NCI-H524 (cell line): ENCODE data around the gene ECE1.
"Not testable (repeated sequence)": the region's sequence is repeated elsewhere in the genome, so short reads cannot be mapped to it uniquely, and the experiment has no call there.

Source experiments
- DNase-seq, 2 experiments: peaks; one replicate each; lab custom pipeline; 2025; lab: John Stamatoyannopoulos, UW

ECE1 gene

DNA sequence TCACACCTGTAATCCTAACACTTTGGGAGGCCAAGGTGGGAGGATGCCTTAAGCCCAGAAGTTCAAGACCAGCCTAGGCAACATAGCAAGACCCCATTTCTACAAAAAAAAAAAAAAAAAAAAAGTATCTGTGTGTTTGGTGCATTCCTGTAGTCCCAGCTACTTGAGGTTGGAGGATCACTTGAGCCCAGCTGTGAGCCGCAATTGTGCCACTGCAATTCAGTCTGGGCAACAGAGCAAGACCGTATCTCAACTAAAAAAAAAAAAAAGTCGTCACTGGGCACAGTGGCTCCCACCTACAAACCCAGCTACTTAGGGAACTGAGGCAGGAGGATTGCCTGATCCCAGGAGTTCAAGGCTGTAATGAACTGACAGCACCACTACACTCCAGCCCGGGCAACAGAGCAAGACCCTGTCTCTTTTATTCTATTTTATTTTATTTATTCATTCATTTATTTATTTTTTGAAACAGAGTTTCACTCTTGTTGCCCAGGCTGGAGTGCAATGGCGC lies 105.0 kb downstream of the ECE1 start:
- DNase-seq, result no peak

DNA sequence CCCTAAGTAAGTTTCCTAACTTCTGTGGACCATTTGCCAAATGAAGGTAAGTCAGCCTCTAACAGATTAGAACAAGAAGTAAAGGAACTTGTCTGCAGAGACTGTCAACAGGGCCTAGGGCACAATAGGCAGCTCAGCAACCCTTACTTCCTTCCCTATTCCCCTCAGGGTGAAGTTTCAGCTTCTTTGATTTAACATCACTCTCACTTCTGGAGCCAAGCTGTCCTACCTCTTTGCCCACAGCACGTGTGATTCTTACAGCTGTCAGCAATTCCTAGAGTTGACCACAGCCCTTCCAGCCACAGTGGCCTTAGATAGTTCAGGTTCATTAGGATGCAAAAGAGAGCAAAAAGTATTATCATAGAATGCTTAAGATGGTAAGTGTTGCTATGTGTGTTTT lies 106.0 kb downstream of the ECE1 start:
- DNase-seq, result no peak

GRCh38 chr1:21182181-21182731 lies 108.0 kb downstream of the ECE1 start:
- no peak for DNase-seq

DNA sequence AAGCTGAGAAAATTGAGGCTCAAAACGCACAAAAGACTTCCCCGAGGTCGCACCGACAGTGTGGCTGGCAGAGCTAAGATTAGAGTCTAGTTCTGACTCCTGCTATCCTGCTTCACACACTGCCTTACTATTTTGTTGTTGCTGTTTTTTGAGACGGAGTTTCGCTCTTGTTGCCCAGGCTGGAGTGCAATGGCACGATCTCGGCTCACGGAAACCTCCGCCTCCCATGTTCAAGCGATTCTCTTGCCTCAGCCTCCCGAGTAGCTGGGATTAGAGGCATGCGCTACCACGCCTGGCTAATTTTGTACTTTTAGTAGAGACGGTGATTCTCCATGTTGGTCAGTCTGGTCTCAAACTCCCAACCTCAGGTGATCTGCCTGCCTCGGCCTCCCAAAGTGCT lies 112.0 kb downstream of the ECE1 start:
- DNase-seq, result not testable (repeated sequence)

GRCh38 chr1:21176586-21177555 lies 113.4 kb downstream of the ECE1 start, which contains the start of gene EIF4G3:
EIF4G3 (minus strand) TSS chr1:21176897; CDS start chr1:21002742, 174,155 bp downstream.
- DNase-seq, result peak; percentile 97

DNA sequence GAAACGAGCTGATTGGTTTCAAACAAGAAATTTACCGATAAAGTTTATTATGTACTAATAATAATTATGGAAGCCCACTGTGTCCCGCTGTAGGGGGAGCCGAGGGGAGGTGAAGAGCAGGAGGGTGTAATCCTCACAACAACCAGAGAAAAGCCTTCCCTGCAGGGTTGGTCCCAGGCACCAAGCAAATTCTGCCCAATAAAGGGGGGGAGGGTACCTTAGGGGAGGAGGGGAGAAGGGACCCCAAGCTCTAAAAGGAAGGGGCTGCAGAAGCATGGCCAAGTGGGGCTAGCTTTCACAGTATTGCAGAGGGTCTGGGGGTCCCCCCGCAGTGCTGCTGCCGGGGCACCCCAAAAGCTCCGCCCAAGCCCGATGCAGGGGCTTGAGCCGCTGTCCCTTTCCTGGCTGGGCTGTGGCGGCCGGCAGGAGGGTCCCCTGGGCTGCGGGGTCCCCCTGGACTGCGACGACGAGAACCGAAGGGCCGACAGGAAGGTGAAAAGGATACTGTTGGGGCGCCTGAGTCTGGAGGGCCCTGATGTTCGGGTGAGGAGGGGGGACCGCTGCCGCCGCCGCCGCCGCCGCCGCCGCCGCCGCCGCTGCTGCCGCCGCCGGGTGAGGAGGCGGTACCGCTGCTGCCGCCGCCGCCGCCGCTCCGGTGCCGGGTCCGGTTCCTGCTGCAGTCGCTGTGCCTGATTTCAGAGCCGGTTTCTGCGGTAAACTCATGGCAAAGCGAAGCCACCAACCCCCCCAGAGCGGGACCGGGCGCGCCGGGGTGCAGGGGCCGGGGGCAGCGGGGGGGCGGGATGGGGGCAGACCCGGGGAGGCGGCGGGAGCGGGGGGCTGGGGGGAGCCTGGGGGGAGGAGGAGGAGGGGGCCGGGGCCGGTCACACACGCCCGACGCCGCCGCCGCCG lies 114.3 kb downstream of the ECE1 start:
- peak; percentile 51 to 53 for DNase-seq

DNA sequence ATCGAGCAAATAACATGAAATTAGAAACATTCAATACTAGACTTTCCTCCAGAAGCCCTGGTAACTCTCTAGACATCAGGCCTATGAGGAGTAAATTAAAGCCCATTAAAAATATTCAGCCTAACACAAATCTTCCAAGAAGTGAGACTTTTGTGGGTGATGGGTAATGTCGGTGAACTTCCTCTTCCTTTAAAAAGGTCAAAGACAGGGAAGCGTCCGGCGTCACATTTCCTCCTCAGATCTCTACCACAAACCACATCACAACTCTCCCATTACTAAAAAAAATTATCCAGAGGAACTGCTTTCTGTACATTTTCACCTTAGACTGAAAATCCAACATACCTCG lies 115.0 kb downstream of the ECE1 start:
- no peak for DNase-seq

DNA sequence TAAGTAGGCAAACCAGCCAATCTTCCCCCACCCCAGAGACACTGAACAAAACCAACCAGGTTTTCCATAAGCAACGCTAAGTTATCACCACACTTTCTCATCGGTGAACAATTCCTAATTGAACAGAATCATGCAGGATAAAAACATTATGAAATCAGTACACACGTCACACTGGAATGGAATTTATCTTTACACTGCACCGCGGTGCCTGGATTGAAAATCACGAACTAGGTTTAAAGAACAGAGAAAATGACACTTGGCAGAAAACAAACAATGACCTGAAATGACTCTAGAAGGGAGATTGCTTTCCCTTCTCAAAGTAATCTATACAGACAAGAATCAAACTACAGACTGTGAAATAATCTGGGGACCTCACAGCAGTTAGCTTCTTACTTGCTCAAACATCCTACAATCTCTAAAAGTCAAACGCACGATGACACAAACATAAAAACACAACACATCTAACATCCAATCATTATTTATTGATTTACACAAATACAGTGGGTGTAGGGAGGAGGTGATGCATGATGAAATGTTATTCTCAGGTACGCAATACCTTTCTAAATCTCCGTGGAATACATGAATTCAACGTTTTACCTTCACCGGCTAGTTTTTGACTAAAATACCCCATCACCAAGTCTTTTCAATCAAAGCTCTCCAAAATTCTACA lies 115.5 kb downstream of the ECE1 start:
- DNase-seq, result no peak

- no peak for DNase-seq
Observed at GRCh38 chr1:21174230-21174629, 116.0 kb downstream of the ECE1 start.

- DNase-seq, result not testable (repeated sequence)
Observed at GRCh38 chr1:21173096-21173495, 117.2 kb downstream of the ECE1 start.

- DNase-seq, result not testable (repeated sequence)
Observed at GRCh38 chr1:21170837-21171236, 119.4 kb downstream of the ECE1 start.

DNA sequence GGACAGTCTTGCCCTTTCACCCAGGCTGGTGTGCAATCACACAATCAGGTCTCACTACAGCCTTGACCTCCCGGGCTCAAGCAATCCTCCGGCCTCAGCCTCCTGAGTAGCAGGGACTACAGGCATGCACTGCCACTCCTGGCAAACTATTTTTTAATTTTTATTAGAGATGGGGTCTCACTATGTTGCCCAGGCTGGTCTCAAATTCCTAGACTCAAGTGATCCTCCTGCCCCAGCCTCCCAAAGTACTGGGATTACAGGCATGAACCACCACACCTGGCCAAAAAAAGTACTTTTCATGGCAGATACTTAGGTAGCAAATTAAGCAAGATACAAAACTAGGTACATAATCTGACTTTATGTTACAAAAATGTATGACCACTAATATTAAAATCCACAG lies 121.8 kb downstream of the ECE1 start:
- DNase-seq, result no peak
